Naive B cell (primary cell): Measurements from ENCODE around the gene DUSP22. TPM values are rescaled to one million over a fixed set of nuclear protein-coding genes. Genes with fewer than 3 reads are reported as not detected.

Source experiments
- ATAC-seq, 2 donors: fragments of 150-1000 bp; cut with Tn5 transposase; 2 replicates each; pipeline ENCODE4 v1.10.0; 2021; ENCODE audit warnings: low read depth in 2 of 2, mild to moderate bottlenecking in 2 of 2, moderate library complexity in 2 of 2
- DNase-seq: peaks from one replicate; pipeline ENCODE4 v3.0.0; 2022
- H3K27ac Mint-ChIP-seq, 6 donors: one replicate each; pipeline ENCODE4 v1.8.0; 2020 to 2022; ENCODE audit warnings: mild to moderate bottlenecking in 6 of 6, mixed read lengths in 6 of 6, moderate library complexity in 5 of 6, inconsistent platforms in 2 of 6
- H3K27me3 Mint-ChIP-seq, 3 donors: one replicate each; pipeline ENCODE4 v1.8.0; 2021 to 2022; ENCODE audit warnings: mixed read lengths in 3 of 3, mild to moderate bottlenecking in 1 of 3
- H3K36me3 Mint-ChIP-seq, 2 donors: one replicate each; pipeline ENCODE4 v1.8.0; 2020 to 2022; ENCODE audit warnings: mixed read lengths in 2 of 2, inconsistent platforms in 1 of 2, mild to moderate bottlenecking in 1 of 2
- H3K4me1 Mint-ChIP-seq, 3 donors: one replicate each; pipeline ENCODE4 v1.8.0; 2020 to 2022; ENCODE audit warnings: mixed read lengths in 3 of 3, inconsistent platforms in 1 of 3, mild to moderate bottlenecking in 1 of 3, moderate library complexity in 1 of 3
- H3K4me3 Mint-ChIP-seq, 8 donors: one replicate each; pipeline ENCODE4 v1.8.0; 2020 to 2022; ENCODE audit warnings: mild to moderate bottlenecking in 8 of 8, mixed read lengths in 8 of 8, moderate library complexity in 8 of 8, inconsistent platforms in 2 of 8
- H3K9me3 Mint-ChIP-seq, 7 donors: one replicate each; pipeline ENCODE4 v1.8.0; 2020 to 2022; ENCODE audit warnings: mixed read lengths in 7 of 7, mild to moderate bottlenecking in 5 of 7, inconsistent platforms in 2 of 7, moderate library complexity in 1 of 7
- polyA plus RNA-seq, 6 donors: library from polyadenylated mRNA; unstranded; fragments of 300-500 nt; fragmentation: Illumina TruSeq; gene quantifications; one replicate each; pipeline ENCODE4 v1.2.3, GENCODE V29; 2021; ENCODE audit warnings: low read depth in 6 of 6

Gene DUSP22
- polyA plus RNA-seq, 6 donors from 2014 or later = 89.6 to 177 (median 134) TPM

DNA sequence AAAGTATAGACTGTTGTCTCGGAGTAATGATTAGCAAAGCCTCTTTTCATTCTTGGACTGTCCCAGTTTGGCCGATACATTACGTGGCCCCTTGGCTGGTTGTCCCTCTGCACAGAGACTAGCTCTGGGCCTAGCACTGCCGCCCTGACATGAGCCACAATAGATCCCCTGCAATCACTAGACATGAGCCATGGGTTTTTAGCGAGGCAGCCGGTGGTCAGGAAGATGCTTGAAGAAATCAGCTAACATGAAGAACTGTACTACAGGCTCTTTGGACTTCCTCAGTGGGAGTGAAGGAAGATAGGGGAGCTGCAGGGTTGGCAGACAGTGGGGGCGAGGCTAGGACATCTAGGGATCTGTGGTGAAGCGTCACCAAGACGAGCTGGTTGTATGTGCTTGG is 11.0 kb downstream of the DUSP22 start:
- peaks cover 0 to 5% (median 3%) of the 10 kb centered on the region in 3 donors for H3K4me1 Mint-ChIP-seq
- H3K36me3 Mint-ChIP-seq = peaks cover 5 to 13% of the 10 kb centered on the region in 2 donors
- DNase-seq (no peak), ATAC-seq (no peak)
- H3K9me3 Mint-ChIP-seq = peaks cover 0 to 6% (median 0%) of the 10 kb centered on the region in 7 donors
- no peak overlapping the region for H3K27ac Mint-ChIP-seq
- H3K4me3 Mint-ChIP-seq = no peak overlapping the region
- H3K27me3 Mint-ChIP-seq = no peaks in the 10 kb centered on the region

GRCh38 chr6:303948-304558 is 11.8 kb downstream of the DUSP22 start:
- Mint-ChIP-seq H3K4me3 (no peak overlapping the region), H3K9me3 (peaks cover 0 to 6% (median 0%) of the 10 kb centered on the region in 7 donors), H3K36me3 (peaks cover 9 to 16% of the 10 kb centered on the region in 2 donors), H3K27ac (peak overlapping the region in 2 of 6 donors; percentile 4 to 26), H3K27me3 (no peaks in the 10 kb centered on the region), H3K4me1 (peaks cover 0 to 12% (median 6%) of the 10 kb centered on the region in 3 donors)
- DNase-seq (no peak), ATAC-seq (no peak)

DNA sequence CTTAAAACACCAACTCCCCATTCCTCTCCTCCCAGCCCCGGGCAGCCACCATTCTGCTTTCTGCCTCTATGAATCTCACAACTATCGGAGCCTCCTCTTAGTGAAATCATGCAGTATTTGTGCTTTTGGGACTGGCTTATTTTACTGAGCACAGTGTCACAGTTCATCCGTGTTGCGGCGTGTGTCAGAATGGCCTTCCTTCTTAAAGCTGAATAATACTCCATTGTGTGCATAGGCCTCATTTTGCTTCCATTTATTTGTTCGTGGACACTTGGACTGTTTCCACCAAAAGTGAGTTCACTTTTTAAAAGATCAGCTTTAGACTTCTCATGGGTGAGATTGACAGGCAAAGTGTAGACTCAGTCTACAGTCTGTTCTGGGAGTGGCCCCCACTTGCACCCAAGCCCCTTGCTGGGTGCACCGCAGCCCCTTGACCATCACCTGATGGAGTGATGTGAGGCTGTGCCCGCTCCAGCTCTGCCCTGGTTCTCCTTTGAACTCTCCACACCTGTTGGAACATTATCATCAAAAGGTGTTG is 12.6 kb downstream of the DUSP22 start:
- Mint-ChIP-seq H3K36me3 (peaks cover 9 to 16% of the 10 kb centered on the region in 2 donors), H3K27ac (peak overlapping the region in 1 of 6 donors; percentile 36), H3K4me3 (no peak overlapping the region), H3K4me1 (peaks cover 0 to 21% (median 15%) of the 10 kb centered on the region in 3 donors), H3K27me3 (no peaks in the 10 kb centered on the region), H3K9me3 (peaks cover 0 to 6% (median 0%) of the 10 kb centered on the region in 7 donors)
- no peak for DNase-seq
- no peak for ATAC-seq

GRCh38 chr6:305371-306206 is 13.3 kb downstream of the DUSP22 start:
- ATAC-seq = no peak

GRCh38 chr6:306641-307061 is 14.4 kb downstream of the DUSP22 start:
- Mint-ChIP-seq H3K27ac (no peak overlapping the region), H3K36me3 (peaks cover 9 to 16% of the 10 kb centered on the region in 2 donors), H3K4me1 (peaks cover 0 to 26% (median 20%) of the 10 kb centered on the region in 3 donors), H3K4me3 (no peak overlapping the region), H3K27me3 (no peaks in the 10 kb centered on the region), H3K9me3 (peaks cover 0 to 6% (median 0%) of the 10 kb centered on the region in 7 donors)
- no peak for ATAC-seq
- no peak for DNase-seq

More at GRCh38 chr6:305371-306206, 13.3 kb downstream of the DUSP22 start:
- Mint-ChIP-seq H3K4me1 (peaks cover 0 to 26% (median 19%) of the 10 kb centered on the region in 3 donors), H3K4me3 (no peak overlapping the region), H3K27ac (no peak overlapping the region), H3K9me3 (peaks cover 0 to 6% (median 0%) of the 10 kb centered on the region in 7 donors), H3K27me3 (no peaks in the 10 kb centered on the region), H3K36me3 (peaks cover 9 to 16% of the 10 kb centered on the region in 2 donors)
- DNase-seq = no peak

GRCh38 chr6:307065-307814 is 15.0 kb downstream of the DUSP22 start:
- Mint-ChIP-seq H3K36me3 (peaks cover 9 to 16% of the 10 kb centered on the region in 2 donors), H3K27ac (peak overlapping the region in 2 of 6 donors; percentile 44 to 67), H3K27me3 (no peaks in the 10 kb centered on the region), H3K9me3 (peaks cover 0 to 6% (median 0%) of the 10 kb centered on the region in 7 donors), H3K4me1 (peaks cover 0 to 32% (median 25%) of the 10 kb centered on the region in 3 donors), H3K4me3 (peak overlapping the region in 1 of 8 donors; percentile 42)
- DNase-seq (no peak), ATAC-seq (no peak)

DNA sequence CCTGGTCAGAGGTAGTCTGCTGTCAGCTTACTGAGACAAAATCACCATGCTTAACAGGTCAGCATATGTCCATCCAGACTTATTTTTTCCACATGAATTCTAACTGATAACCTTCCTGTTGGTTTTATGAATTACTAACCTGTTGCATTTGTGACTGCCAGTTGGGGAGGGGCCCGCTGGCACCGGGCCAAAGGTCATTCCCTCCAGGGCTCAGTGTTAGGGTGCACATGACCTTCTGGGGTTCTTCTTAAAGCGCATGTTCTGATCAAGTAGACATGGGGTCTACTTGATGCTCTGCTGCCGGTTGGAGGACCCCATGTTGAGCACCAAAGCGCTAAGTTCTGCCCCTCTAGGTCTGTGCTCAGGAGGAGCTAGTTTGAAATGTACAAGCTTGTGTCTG is 15.6 kb downstream of the DUSP22 start:
- no peak for ATAC-seq
- peak overlapping the region in 3 of 6 donors; percentile 44 to 55 (median 54) for H3K27ac Mint-ChIP-seq
- peaks cover 0 to 6% (median 0%) of the 10 kb centered on the region in 7 donors for H3K9me3 Mint-ChIP-seq
- no peak for DNase-seq
- peaks cover 0 to 38% (median 29%) of the 10 kb centered on the region in 3 donors for H3K4me1 Mint-ChIP-seq
- peak overlapping the region in 2 of 8 donors; percentile 17 to 42 for H3K4me3 Mint-ChIP-seq
- H3K36me3 Mint-ChIP-seq = peaks cover 9 to 16% of the 10 kb centered on the region in 2 donors
- no peaks in the 10 kb centered on the region for H3K27me3 Mint-ChIP-seq

- H3K36me3 Mint-ChIP-seq = peaks cover 9 to 16% of the 10 kb centered on the region in 2 donors
- no peaks in the 10 kb centered on the region for H3K27me3 Mint-ChIP-seq
- peaks cover 0 to 43% (median 34%) of the 10 kb centered on the region in 3 donors for H3K4me1 Mint-ChIP-seq
- peak overlapping the region in 4 of 6 donors; percentile 21 to 73 (median 50) for H3K27ac Mint-ChIP-seq
- H3K9me3 Mint-ChIP-seq = peaks cover 0 to 6% (median 0%) of the 10 kb centered on the region in 7 donors
- ATAC-seq = no peak
- no peak for DNase-seq
- H3K4me3 Mint-ChIP-seq = no peak overlapping the region
These were observed 16.0 kb downstream of the DUSP22 start for GRCh38 chr6:308307-308706.

DNA sequence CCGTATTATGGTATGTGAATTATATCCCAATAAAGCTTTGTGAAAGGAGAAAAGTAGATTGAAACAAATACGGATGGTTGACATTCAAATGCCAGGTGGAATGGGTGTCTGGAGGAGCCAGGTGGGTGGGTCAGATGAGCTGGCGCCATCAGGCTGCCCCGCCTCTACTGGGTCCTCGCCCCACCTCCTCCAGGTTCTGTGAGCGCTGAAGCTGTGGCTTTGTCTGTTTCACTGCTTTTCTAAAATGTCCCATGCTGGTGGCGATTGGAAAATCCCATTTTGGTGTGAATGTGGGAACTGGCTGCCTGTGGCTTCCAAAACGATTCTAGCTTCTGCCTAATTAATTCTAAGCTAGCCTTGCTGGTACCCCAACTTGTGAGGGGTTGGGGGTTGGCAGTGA is 16.5 kb downstream of the DUSP22 start:
- H3K27me3 Mint-ChIP-seq = no peaks in the 10 kb centered on the region
- no peak for DNase-seq
- peaks cover 9 to 16% of the 10 kb centered on the region in 2 donors for H3K36me3 Mint-ChIP-seq
- ATAC-seq = no peak
- peak overlapping the region in 3 of 6 donors; percentile 21 to 73 (median 57) for H3K27ac Mint-ChIP-seq
- H3K4me3 Mint-ChIP-seq = peak overlapping the region in 3 of 8 donors; percentile 5 to 70 (median 65)
- H3K9me3 Mint-ChIP-seq = peaks cover 0 to 6% (median 0%) of the 10 kb centered on the region in 7 donors
- H3K4me1 Mint-ChIP-seq = peaks cover 0 to 47% (median 35%) of the 10 kb centered on the region in 3 donors

DNA sequence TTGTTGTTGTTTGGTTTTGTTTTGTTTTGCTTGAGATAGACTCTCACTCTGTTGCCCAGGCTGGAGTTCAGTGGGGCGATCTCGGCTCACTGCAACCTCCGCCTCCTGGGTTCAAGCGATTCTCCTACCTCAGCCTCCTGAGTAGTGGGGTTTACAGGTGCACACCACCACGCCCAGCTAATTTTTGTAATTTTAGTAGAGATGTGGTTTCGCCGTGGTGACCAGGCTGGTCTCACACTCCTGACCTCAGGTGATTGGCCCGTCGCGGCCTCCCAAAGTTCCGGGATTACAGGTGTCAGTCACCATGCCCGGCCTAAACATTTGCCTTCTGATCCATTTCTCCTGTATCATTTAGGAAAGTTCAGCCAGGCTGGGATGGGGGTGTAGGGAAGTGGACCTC is 17.7 kb downstream of the DUSP22 start:
- ATAC-seq = no peak
- DNase-seq = no peak
- Mint-ChIP-seq H3K4me1 (peaks cover 0 to 57% (median 40%) of the 10 kb centered on the region in 3 donors), H3K27me3 (no peaks in the 10 kb centered on the region), H3K36me3 (peaks cover 9 to 10% of the 10 kb centered on the region in 2 donors), H3K4me3 (peak overlapping the region in 3 of 8 donors; percentile 37 to 70 (median 63)), H3K9me3 (peaks cover 0 to 4% (median 0%) of the 10 kb centered on the region in 7 donors), H3K27ac (peak overlapping the region; percentile 17 to 87 (median 52))

- no peaks in the 10 kb centered on the region for H3K27me3 Mint-ChIP-seq
- peaks cover 9 to 12% of the 10 kb centered on the region in 2 donors for H3K36me3 Mint-ChIP-seq
- H3K4me1 Mint-ChIP-seq = peaks cover 0 to 65% (median 45%) of the 10 kb centered on the region in 3 donors
- H3K4me3 Mint-ChIP-seq = peak overlapping the region in 1 of 8 donors; percentile 57
- no peak for ATAC-seq
- H3K27ac Mint-ChIP-seq = peak overlapping the region in 3 of 6 donors; percentile 81 to 87 (median 82)
- DNase-seq = no peak
- H3K9me3 Mint-ChIP-seq = peaks cover 0 to 4% (median 0%) of the 10 kb centered on the region in 7 donors
These were observed 18.4 kb downstream of the DUSP22 start for GRCh38 chr6:310671-311070.

DNA sequence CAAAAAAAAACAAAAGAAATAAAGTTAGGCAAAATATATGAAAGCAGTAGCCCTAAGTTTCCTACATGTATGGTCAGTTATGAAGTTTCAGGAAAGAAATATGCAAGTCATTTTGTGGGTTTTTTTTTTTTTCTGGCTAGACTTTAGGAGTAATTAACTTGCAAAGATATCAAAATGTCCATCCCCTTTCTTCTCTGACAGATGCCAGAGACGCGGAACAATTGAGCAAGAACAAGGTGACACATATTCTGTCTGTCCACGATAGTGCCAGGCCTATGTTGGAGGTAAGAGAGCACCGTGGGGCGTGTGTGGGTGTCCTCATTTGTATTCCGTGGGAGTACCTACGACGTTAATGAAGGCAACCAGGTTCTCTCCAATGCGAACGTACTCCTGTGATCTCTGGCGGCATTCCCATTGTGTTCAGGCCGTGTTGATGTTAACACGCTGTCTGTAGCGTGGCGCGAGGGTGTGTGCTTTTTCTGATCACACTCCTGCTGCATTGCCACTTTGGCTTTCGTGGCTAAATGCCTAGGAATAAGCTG is 19.5 kb downstream of the DUSP22 start:
- Mint-ChIP-seq H3K36me3 (peaks cover 9 to 12% of the 10 kb centered on the region in 2 donors), H3K4me1 (peaks cover 0 to 72% (median 47%) of the 10 kb centered on the region in 3 donors), H3K27me3 (no peaks in the 10 kb centered on the region), H3K4me3 (peak overlapping the region in 3 of 8 donors; percentile 49 to 83 (median 61)), H3K9me3 (peaks cover 0 to 4% (median 0%) of the 10 kb centered on the region in 7 donors), H3K27ac (peak overlapping the region in 5 of 6 donors; percentile 81 to 97 (median 88))
- DNase-seq (no peak), ATAC-seq (no peak)
